Stimulated activated CD8-positive, alpha-beta memory T cell treated with anti-CD3 and anti-CD28 coated beads, Interleukin-15, amount 100 ng/mL, for 48 hours (primary cell): ENCODE measurements around the gene TMEM171.

Source experiments
- DNase-seq, 2 donors: peaks; one replicate each; pipeline ENCODE4 v3.0.0-alpha.2; 2020; ENCODE audit warnings: low read depth in 2 of 2

TMEM171 gene

GRCh38 chr5:73120222-73121118 lies at the start of gene TMEM171:
Gene TMEM171, plus strand, starts transcription at chr5:73120575. Its CDS starts 2,799 bp downstream, at chr5:73123374.
- DNase-seq: no peak

- DNase-seq: no peak
These were observed 39.3 kb upstream of the TMEM171 start for GRCh38 chr5:73081093-73081492.

GRCh38 chr5:73088026-73088425 lies 32.3 kb upstream of the TMEM171 start:
- no peak for DNase-seq

- no peak for DNase-seq
These were observed 26.4 kb upstream of the TMEM171 start for GRCh38 chr5:73093943-73094342.

- DNase-seq: no peak
These were observed 26.0 kb upstream of the TMEM171 start for GRCh38 chr5:73094415-73094814.

GRCh38 chr5:73095564-73096238 lies 24.7 kb upstream of the TMEM171 start:
- DNase-seq: no peak

GRCh38 chr5:73096239-73096575 lies 24.2 kb upstream of the TMEM171 start:
- no peak for DNase-seq

GRCh38 chr5:73097740-73098139 lies 22.6 kb upstream of the TMEM171 start:
- DNase-seq: no peak

GRCh38 chr5:73100109-73100508 lies 20.3 kb upstream of the TMEM171 start:
- DNase-seq: no peak

- DNase-seq: no peak
These were observed 16.5 kb upstream of the TMEM171 start for GRCh38 chr5:73103870-73104299.

- DNase-seq: no peak
These were observed 16.0 kb upstream of the TMEM171 start for GRCh38 chr5:73104326-73104725.

- no peak for DNase-seq
These were observed 14.0 kb upstream of the TMEM171 start for GRCh38 chr5:73106335-73106734.

GRCh38 chr5:73110190-73110589 lies 10.2 kb upstream of the TMEM171 start:
- no peak for DNase-seq

- no peak for DNase-seq
These were observed 8.8 kb upstream of the TMEM171 start for GRCh38 chr5:73111536-73111935.

- DNase-seq: no peak
These were observed 8.0 kb upstream of the TMEM171 start for GRCh38 chr5:73112359-73112758.

GRCh38 chr5:73114044-73114688 lies 6.2 kb upstream of the TMEM171 start:
- no peak for DNase-seq

- DNase-seq: no peak
These were observed 4.8 kb upstream of the TMEM171 start for GRCh38 chr5:73115399-73116051.

- DNase-seq: no peak
These were observed 3.9 kb upstream of the TMEM171 start for GRCh38 chr5:73116506-73116905.

GRCh38 chr5:73117088-73117740 lies 3.2 kb upstream of the TMEM171 start:
- DNase-seq: no peak

GRCh38 chr5:73118391-73118973 lies 1.9 kb upstream of the TMEM171 start:
- no peak for DNase-seq

- DNase-seq: no peak
These were observed 771 bp upstream of the TMEM171 start for GRCh38 chr5:73119451-73120157.
